Fibroblast of lung (primary cell): ENCODE data around the gene FOXD4.
"Not testable (repeated sequence)": the region's sequence is repeated elsewhere in the genome, so short reads cannot be mapped to it uniquely, and the experiment has no call there.

ENCODE experiments used
- EZH2 ChIP-seq: IDR thresholded peaks from 2 replicates; pipeline ENCODE4 v1.5.1; 2012; ENCODE audit warnings: low read length, control low read depth, mild to moderate bottlenecking; ENCODE audit errors: missing control alignments
- TF ChIP-seq, protein P1 (sequence below), 2 donors: IDR thresholded peaks in 1 of 2; conservative IDR thresholded peaks in 1 of 2; 1 replicate in 1 of 2; 2 replicates in 1 of 2; pipeline ENCODE4 v1.5.1; 2011 to 2012; ENCODE audit warnings: low read length in 2 of 2, control low read depth in 1 of 2, inconsistent platforms in 1 of 2, low read depth in 1 of 2, mild to moderate bottlenecking in 1 of 2

DNA sequence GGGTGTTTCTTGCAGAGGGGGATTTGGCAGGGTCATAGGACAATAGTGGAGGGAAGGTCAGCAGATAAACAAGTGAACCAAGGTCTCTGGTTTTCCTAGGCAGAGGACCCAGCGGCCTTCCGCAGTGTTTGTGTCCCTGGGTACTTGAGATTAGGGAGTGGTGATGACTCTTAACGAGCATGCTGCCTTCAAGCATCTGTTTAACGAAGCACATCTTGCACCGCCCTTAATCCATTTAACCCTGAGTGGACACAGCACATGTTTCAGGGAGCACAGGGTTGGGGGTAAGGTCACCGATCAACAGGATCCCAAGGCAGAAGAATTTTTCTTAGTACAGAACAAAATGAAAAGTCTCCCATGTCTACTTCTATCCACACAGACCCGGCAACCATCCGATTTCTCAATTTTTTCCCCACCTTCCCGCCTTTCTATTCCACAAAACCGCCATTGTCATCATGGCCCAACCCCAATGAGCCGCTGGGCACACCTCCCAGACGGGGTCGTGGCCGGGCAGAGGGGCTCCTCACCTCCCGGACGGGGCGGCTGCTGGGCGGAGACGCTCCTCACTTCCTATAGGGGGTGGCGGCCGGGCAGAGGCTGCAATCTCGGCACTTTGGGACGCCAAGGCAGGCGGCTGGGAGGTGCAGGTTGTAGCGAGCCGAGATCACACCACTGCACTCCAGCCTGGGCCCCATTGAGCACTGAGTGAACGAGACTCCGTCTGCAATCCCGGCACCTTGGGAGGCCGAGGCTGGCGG, 35.1 kb downstream of the FOXD4 start:
- TF ChIP-seq, protein P1, sequence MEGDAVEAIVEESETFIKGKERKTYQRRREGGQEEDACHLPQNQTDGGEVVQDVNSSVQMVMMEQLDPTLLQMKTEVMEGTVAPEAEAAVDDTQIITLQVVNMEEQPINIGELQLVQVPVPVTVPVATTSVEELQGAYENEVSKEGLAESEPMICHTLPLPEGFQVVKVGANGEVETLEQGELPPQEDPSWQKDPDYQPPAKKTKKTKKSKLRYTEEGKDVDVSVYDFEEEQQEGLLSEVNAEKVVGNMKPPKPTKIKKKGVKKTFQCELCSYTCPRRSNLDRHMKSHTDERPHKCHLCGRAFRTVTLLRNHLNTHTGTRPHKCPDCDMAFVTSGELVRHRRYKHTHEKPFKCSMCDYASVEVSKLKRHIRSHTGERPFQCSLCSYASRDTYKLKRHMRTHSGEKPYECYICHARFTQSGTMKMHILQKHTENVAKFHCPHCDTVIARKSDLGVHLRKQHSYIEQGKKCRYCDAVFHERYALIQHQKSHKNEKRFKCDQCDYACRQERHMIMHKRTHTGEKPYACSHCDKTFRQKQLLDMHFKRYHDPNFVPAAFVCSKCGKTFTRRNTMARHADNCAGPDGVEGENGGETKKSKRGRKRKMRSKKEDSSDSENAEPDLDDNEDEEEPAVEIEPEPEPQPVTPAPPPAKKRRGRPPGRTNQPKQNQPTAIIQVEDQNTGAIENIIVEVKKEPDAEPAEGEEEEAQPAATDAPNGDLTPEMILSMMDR (conservative IDR thresholded peaks at IDR 0.05 in 1 of 2, IDR thresholded peaks at IDR 0.05 in 1 of 2; ENCODE audit: low read depth in 1 of 2, low read length in 2 of 2), result not testable (repeated sequence)
- not testable (repeated sequence) for TF ChIP-seq EZH2
